Measurements from ENCODE around the gene ANAPC5.

GRCh38 chr12:121365416-121366062 lies 13.3 kb upstream of the ANAPC5 start:
- no peak for TF ChIP-seq POLR2A (IDR thresholded peaks at IDR 0.05)
- no peak for TF ChIP-seq CTCF (IDR thresholded peaks at IDR 0.05)

All from uterus (tissue), 2 donors.